IMR-90 (cell line): ENCODE measurements around the gene IL15RA.

Experiments used
- BHLHE40 ChIP-seq: fragments of 150-350 bp; IDR thresholded peaks from 2 replicates; pipeline ENCODE4 v1.6.1; 2016; ENCODE audit warnings: mild to moderate bottlenecking, low read depth, low read length
- CEBPB ChIP-seq: IDR thresholded peaks from 2 replicates; pipeline ENCODE4 v1.6.1; 2012; ENCODE audit warnings: low read depth, low read length, improper control_type of control experiment
- FOS ChIP-seq: fragments of 150-350 bp; IDR thresholded peaks from 2 replicates; pipeline ENCODE4 v1.6.1; 2016; ENCODE audit warnings: low read depth, low read length
- MAFK ChIP-seq: IDR thresholded peaks from 2 replicates; pipeline ENCODE4 v1.6.1; 2012; ENCODE audit warnings: low read depth, low read length, improper control_type of control experiment
- NFE2L2 ChIP-seq: fragments of 150-350 bp; IDR thresholded peaks from 2 replicates; pipeline ENCODE4 v1.6.1; 2016; ENCODE audit warnings: low read depth, mild to moderate bottlenecking, low read length
- POLR2A ChIP-seq: IDR thresholded peaks from 2 replicates; pipeline ENCODE4 v1.6.1; 2012; ENCODE audit warnings: mild to moderate bottlenecking, low read depth, low read length
- RAD21 ChIP-seq: IDR thresholded peaks from 2 replicates; pipeline ENCODE4 v1.6.1; 2012; ENCODE audit warnings: low read length, improper control_type of control experiment
- RFX5 ChIP-seq: IDR thresholded peaks from 2 replicates; pipeline ENCODE4 v1.8.0; 2012; ENCODE audit warnings: low read depth, mild to moderate bottlenecking, low read length, moderate library complexity
- SMC3 ChIP-seq: fragments of 150-350 bp; IDR thresholded peaks from 2 replicates; pipeline ENCODE4 v1.6.1; 2016; ENCODE audit warnings: low read depth, mild to moderate bottlenecking, antibody characterized with exemption, low read length, moderate library complexity
- TF ChIP-seq, protein P1 (sequence below): conservative IDR thresholded peaks from 2 replicates; pipeline ENCODE4 v1.5.1; 2012; ENCODE audit warnings: mild to moderate bottlenecking, low read depth, low read length, improper control_type of control experiment
- TF ChIP-seq, protein P2 (sequence below): fragments of 150-350 bp; IDR thresholded peaks from 2 replicates; pipeline ENCODE4 v1.6.1; 2017; ENCODE audit warnings: mild to moderate bottlenecking, antibody characterized with exemption, low read length, low read depth
- TF ChIP-seq, protein P3 (sequence below): fragments of 150-350 bp; IDR thresholded peaks from 2 replicates; pipeline ENCODE4 v1.6.1; 2016; ENCODE audit warnings: low read depth, mild to moderate bottlenecking, low read length, moderate library complexity, borderline replicate concordance

DNA sequence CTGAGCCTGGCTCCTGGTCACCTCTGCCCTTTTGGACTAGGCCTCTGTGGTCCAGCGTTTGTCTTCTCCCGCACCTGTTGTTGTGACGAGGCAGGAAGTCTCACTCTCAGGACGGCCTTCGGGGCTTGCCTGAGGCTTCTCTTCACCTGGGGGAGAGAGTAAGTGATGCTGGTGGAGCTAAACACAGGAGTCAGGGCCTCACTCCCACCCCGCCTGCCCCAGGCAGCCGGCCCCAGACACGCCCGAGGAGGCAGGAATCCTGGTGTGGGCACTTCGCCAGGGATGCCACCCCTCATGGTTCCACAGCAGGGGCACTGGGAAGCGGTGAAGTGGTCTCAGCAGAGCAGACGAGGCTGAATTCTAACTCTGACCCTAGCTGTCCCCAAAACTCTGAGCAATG is 42.5 kb upstream of the IL15RA start:
- TF ChIP-seq, protein P1, sequence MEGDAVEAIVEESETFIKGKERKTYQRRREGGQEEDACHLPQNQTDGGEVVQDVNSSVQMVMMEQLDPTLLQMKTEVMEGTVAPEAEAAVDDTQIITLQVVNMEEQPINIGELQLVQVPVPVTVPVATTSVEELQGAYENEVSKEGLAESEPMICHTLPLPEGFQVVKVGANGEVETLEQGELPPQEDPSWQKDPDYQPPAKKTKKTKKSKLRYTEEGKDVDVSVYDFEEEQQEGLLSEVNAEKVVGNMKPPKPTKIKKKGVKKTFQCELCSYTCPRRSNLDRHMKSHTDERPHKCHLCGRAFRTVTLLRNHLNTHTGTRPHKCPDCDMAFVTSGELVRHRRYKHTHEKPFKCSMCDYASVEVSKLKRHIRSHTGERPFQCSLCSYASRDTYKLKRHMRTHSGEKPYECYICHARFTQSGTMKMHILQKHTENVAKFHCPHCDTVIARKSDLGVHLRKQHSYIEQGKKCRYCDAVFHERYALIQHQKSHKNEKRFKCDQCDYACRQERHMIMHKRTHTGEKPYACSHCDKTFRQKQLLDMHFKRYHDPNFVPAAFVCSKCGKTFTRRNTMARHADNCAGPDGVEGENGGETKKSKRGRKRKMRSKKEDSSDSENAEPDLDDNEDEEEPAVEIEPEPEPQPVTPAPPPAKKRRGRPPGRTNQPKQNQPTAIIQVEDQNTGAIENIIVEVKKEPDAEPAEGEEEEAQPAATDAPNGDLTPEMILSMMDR, result no peak
- no peak for TF ChIP-seq POLR2A
- TF ChIP-seq NFE2L2, result no peak
- no peak for TF ChIP-seq BHLHE40
- no peak for TF ChIP-seq RFX5
- TF ChIP-seq RAD21, result no peak
- TF ChIP-seq, protein P2, sequence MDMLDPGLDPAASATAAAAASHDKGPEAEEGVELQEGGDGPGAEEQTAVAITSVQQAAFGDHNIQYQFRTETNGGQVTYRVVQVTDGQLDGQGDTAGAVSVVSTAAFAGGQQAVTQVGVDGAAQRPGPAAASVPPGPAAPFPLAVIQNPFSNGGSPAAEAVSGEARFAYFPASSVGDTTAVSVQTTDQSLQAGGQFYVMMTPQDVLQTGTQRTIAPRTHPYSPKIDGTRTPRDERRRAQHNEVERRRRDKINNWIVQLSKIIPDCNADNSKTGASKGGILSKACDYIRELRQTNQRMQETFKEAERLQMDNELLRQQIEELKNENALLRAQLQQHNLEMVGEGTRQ, result no peak
- TF ChIP-seq SMC3, result no peak
- no peak for TF ChIP-seq CEBPB
- no peak for TF ChIP-seq MAFK
- TF ChIP-seq FOS, result no peak
- TF ChIP-seq, protein P3, sequence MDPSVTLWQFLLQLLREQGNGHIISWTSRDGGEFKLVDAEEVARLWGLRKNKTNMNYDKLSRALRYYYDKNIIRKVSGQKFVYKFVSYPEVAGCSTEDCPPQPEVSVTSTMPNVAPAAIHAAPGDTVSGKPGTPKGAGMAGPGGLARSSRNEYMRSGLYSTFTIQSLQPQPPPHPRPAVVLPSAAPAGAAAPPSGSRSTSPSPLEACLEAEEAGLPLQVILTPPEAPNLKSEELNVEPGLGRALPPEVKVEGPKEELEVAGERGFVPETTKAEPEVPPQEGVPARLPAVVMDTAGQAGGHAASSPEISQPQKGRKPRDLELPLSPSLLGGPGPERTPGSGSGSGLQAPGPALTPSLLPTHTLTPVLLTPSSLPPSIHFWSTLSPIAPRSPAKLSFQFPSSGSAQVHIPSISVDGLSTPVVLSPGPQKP, result no peak
